ENCODE results near the gene TMSB10. TPM values are rescaled to one million over a fixed set of nuclear protein-coding genes. Genes with fewer than 3 reads are reported as not detected.

TMSB10 gene
- total and polyA plus RNA-seq, 2 of the 13 experiments (the other 11 are each of a cell fraction or from before 2014, with no cell fraction given) = 665 to 708 TPM

DNA sequence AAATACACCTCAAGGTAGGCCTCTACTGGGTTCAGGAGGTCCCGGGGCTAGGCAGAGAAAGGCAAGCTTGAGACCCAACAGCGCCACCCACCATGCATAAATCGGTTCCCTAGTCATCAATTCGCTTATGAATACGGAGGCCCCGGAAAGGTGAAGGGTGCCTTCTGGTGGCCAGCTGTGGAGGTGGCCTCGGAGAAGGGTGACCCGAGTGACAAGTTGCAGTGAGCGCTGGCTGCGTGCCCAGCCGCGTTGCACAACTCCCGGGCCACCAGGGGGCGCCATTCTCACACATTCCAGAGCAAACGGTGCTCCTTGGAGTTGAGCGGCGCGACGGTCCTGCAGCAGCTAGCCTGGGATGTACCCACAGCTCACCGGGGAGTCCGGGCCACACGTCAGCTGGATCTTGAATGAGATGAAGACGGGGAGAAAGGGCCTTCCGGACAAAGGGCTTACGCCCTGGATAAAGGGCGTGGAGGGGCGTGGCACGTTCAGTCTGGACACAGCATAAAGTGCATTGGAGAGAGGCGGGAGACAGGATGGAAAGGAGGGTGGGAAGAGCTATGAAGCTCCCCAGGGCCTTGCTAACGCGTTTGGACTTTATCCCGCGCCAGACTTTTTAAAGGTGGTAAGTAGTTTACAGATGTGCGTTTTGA, 20.4 kb downstream of the TMSB10 start (continued):
- TF ChIP-seq, protein P1, sequence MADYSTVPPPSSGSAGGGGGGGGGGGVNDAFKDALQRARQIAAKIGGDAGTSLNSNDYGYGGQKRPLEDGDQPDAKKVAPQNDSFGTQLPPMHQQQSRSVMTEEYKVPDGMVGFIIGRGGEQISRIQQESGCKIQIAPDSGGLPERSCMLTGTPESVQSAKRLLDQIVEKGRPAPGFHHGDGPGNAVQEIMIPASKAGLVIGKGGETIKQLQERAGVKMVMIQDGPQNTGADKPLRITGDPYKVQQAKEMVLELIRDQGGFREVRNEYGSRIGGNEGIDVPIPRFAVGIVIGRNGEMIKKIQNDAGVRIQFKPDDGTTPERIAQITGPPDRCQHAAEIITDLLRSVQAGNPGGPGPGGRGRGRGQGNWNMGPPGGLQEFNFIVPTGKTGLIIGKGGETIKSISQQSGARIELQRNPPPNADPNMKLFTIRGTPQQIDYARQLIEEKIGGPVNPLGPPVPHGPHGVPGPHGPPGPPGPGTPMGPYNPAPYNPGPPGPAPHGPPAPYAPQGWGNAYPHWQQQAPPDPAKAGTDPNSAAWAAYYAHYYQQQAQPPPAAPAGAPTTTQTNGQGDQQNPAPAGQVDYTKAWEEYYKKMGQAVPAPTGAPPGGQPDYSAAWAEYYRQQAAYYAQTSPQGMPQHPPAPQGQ (CRISPR knock-in tag; IDR thresholded peaks at IDR 0.05; ENCODE audit: borderline replicate concordance) = peak; percentile 92
- TF ChIP-seq SAFB2 (CRISPR knock-in tag; IDR thresholded peaks at IDR 0.05; ENCODE audit: borderline replicate concordance, low read depth) = peak; percentile 94; the same call in 1 of the 2 replicates
- peak; percentile 24; the same call in 1 of the 2 replicates for TF ChIP-seq ZKSCAN1 (IDR thresholded peaks at IDR 0.05; ENCODE audit: low read length)
- TF ChIP-seq ZNF292 (CRISPR knock-in tag; IDR thresholded peaks at IDR 0.05; ENCODE audit: borderline replicate concordance, low read depth) = peak; percentile 90
- peak; percentile 96; the same call in 1 of the 2 replicates for TF ChIP-seq ZNF788 (CRISPR knock-in tag; IDR thresholded peaks at IDR 0.05; ENCODE audit: borderline replicate concordance)
- TF ChIP-seq ZSCAN9 (CRISPR knock-in tag; IDR thresholded peaks at IDR 0.05; ENCODE audit: borderline replicate concordance) = peak; percentile 45; the same call in 1 of the 2 replicates
- TF ChIP-seq, protein P2, sequence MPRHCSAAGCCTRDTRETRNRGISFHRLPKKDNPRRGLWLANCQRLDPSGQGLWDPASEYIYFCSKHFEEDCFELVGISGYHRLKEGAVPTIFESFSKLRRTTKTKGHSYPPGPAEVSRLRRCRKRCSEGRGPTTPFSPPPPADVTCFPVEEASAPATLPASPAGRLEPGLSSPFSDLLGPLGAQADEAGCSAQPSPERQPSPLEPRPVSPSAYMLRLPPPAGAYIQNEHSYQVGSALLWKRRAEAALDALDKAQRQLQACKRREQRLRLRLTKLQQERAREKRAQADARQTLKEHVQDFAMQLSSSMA (CRISPR knock-in tag; IDR thresholded peaks at IDR 0.05) = 0 out of 2 replicates have a peak, but pooled peaks have one; percentile 78
- peak; percentile 99 for TF ChIP-seq GTF3A (CRISPR knock-in tag; conservative IDR thresholded peaks at IDR 0.05)
- TF ChIP-seq, protein P3, sequence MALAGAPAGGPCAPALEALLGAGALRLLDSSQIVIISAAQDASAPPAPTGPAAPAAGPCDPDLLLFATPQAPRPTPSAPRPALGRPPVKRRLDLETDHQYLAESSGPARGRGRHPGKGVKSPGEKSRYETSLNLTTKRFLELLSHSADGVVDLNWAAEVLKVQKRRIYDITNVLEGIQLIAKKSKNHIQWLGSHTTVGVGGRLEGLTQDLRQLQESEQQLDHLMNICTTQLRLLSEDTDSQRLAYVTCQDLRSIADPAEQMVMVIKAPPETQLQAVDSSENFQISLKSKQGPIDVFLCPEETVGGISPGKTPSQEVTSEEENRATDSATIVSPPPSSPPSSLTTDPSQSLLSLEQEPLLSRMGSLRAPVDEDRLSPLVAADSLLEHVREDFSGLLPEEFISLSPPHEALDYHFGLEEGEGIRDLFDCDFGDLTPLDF (CRISPR knock-in tag; IDR thresholded peaks at IDR 0.05) = no peak
- TF ChIP-seq THYN1 (CRISPR knock-in tag; IDR thresholded peaks at IDR 0.05; ENCODE audit: borderline replicate concordance, low read depth) = no peak
- TF ChIP-seq, protein P4, sequence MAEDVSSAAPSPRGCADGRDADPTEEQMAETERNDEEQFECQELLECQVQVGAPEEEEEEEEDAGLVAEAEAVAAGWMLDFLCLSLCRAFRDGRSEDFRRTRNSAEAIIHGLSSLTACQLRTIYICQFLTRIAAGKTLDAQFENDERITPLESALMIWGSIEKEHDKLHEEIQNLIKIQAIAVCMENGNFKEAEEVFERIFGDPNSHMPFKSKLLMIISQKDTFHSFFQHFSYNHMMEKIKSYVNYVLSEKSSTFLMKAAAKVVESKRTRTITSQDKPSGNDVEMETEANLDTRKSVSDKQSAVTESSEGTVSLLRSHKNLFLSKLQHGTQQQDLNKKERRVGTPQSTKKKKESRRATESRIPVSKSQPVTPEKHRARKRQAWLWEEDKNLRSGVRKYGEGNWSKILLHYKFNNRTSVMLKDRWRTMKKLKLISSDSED (CRISPR knock-in tag; IDR thresholded peaks at IDR 0.05) = no peak
- TF ChIP-seq NCOR1 (IDR thresholded peaks at IDR 0.05; ENCODE audit: borderline replicate concordance, low read length) = peak; percentile 66; the same call in 1 of the 2 replicates
- TF ChIP-seq, protein P5, sequence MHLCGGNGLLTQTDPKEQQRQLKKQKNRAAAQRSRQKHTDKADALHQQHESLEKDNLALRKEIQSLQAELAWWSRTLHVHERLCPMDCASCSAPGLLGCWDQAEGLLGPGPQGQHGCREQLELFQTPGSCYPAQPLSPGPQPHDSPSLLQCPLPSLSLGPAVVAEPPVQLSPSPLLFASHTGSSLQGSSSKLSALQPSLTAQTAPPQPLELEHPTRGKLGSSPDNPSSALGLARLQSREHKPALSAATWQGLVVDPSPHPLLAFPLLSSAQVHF (CRISPR knock-in tag; IDR thresholded peaks at IDR 0.05) = no peak
- 0 out of 2 replicates have a peak, but pooled peaks have one; percentile 37 for TF ChIP-seq ZNF253 (CRISPR knock-in tag; IDR thresholded peaks at IDR 0.05; ENCODE audit: borderline replicate concordance)
- TF ChIP-seq PCBP2 (optimal IDR thresholded peaks at IDR 0.05; ENCODE audit: low read depth, low read length, poor library complexity, severe bottlenecking) = no peak
- peak; percentile 73; the same call in 1 of the 2 replicates for TF ChIP-seq ZNF891 (CRISPR knock-in tag; IDR thresholded peaks at IDR 0.05)
- peak; percentile 89 for TF ChIP-seq MXD4 (CRISPR knock-in tag; IDR thresholded peaks at IDR 0.05)
- peak; percentile 53 to 71; a peak in 2 of 4 replicates for TF ChIP-seq NR2F1 (CRISPR knock-in tag; IDR thresholded peaks at IDR 0.05)
- no peak for TF ChIP-seq ZNF549 (CRISPR knock-in tag; IDR thresholded peaks at IDR 0.05)
- TF ChIP-seq ZNF333 (CRISPR knock-in tag; IDR thresholded peaks at IDR 0.05; ENCODE audit: borderline replicate concordance) = 0 out of 2 replicates have a peak, but pooled peaks have one; percentile 65
- TF ChIP-seq ZNF557 (CRISPR knock-in tag; IDR thresholded peaks at IDR 0.05) = no peak
- no peak for TF ChIP-seq ZNF326 (CRISPR knock-in tag; IDR thresholded peaks at IDR 0.05; ENCODE audit: borderline replicate concordance)

All from HepG2 (cell line).